22Rv1 (cell line): ENCODE results near the gene ARFGAP1.

Experiments used
- H3K27ac ChIP-seq: fragments of 450-650 bp; 2 replicates; pipeline ENCODE4 v1.5.1; 2017
- CTCF ChIP-seq: fragments of 450-650 bp; IDR thresholded peaks from 2 replicates; pipeline ENCODE4 v1.5.1; 2017; ENCODE audit warnings: mild to moderate bottlenecking
- ZFX ChIP-seq: fragments of 450-650 bp; IDR thresholded peaks from 2 replicates; pipeline ENCODE4 v1.6.1; 2017; ENCODE audit warnings: antibody characterized with exemption, borderline replicate concordance

ARFGAP1 gene

GRCh38 chr20:63326314-63327230, 54.0 kb downstream of the ARFGAP1 start:
- TF ChIP-seq ZFX (no peak), CTCF (no peak)
- H3K27ac ChIP-seq, result no peak overlapping the region

- TF ChIP-seq ZFX, result no peak
Measured at GRCh38 chr20:63327231-63327745, 54.7 kb downstream of the ARFGAP1 start.

GRCh38 chr20:63328026-63328700, 55.5 kb downstream of the ARFGAP1 start:
- TF ChIP-seq CTCF (no peak), ZFX (no peak)
- H3K27ac ChIP-seq, result no peak overlapping the region

More at GRCh38 chr20:63327231-63327745, 54.7 kb downstream of the ARFGAP1 start:
- H3K27ac ChIP-seq, result no peak overlapping the region

GRCh38 chr20:63328718-63329275, 56.2 kb downstream of the ARFGAP1 start:
- no peak overlapping the region for H3K27ac ChIP-seq
- no peak for TF ChIP-seq ZFX
- TF ChIP-seq CTCF, result no peak

- no peak for TF ChIP-seq ZFX
- no peak for TF ChIP-seq CTCF
- no peak overlapping the region for H3K27ac ChIP-seq
Measured at GRCh38 chr20:63329331-63330083, 56.9 kb downstream of the ARFGAP1 start.

GRCh38 chr20:63330084-63330760, 57.6 kb downstream of the ARFGAP1 start:
- TF ChIP-seq CTCF (no peak), ZFX (no peak)
- no peak overlapping the region for H3K27ac ChIP-seq

- no peak overlapping the region for H3K27ac ChIP-seq
- no peak for TF ChIP-seq CTCF
- no peak for TF ChIP-seq ZFX
Measured at GRCh38 chr20:63330940-63331339, 58.3 kb downstream of the ARFGAP1 start.
